Fibroblast of mammary gland (primary cell): ENCODE measurements around the gene SAMD11.

Source experiments
- DNase-seq: peaks from one replicate; pipeline ENCODE4 v3.0.0-alpha.2; 2010; ENCODE audit warnings: low read depth
- H3K4me3 ChIP-seq: 2 replicates; pipeline ENCODE4 v1.5.1; 2011; ENCODE audit warnings: low read depth, mild to moderate bottlenecking, low read length, moderate library complexity; ENCODE audit not compliant: control insufficient read depth
- CTCF ChIP-seq: conservative IDR thresholded peaks from 2 replicates; pipeline ENCODE4 v1.5.1; 2011; ENCODE audit warnings: low read depth, low read length, inconsistent platforms; ENCODE audit not compliant: control insufficient read depth, insufficient read depth

The SAMD11 gene

GRCh38 chr1:964691-965525, 41.2 kb downstream of the SAMD11 start:
- H3K4me3 ChIP-seq, result no peak overlapping the region
- TF ChIP-seq CTCF, result no peak
- no peak for DNase-seq

GRCh38 chr1:965526-966134, 41.9 kb downstream of the SAMD11 start:
- DNase-seq, result no peak
- TF ChIP-seq CTCF, result no peak
- H3K4me3 ChIP-seq, result no peak overlapping the region

- TF ChIP-seq CTCF, result no peak
- DNase-seq, result peak; percentile 42
- peak within 1 kb of the TSS; percentile 54 for H3K4me3 ChIP-seq
Observed at GRCh38 chr1:966135-966703, 42.5 kb downstream of the SAMD11 start, which contains the start of gene PLEKHN1. TSS of gene PLEKHN1 (plus strand) at chr1:966482. CDS start at chr1:966532, 50 bp downstream.

GRCh38 chr1:966704-967300, 43.1 kb downstream of the SAMD11 start:
- peak; percentile 52 for DNase-seq
- no peak for TF ChIP-seq CTCF
- H3K4me3 ChIP-seq, result peak overlapping the region; percentile 54

GRCh38 chr1:967466-968343, 44.0 kb downstream of the SAMD11 start:
- no peak for TF ChIP-seq CTCF
- no peak for DNase-seq
- no peak overlapping the region for H3K4me3 ChIP-seq
